Gastrocnemius medialis (tissue), 4 donors: ENCODE data around the gene MAPK11.

Experiments
- POLR2A ChIP-seq, 2 donors: fragments of 450-650 bp; IDR thresholded peaks; one replicate each; pipeline ENCODE4 v1.6.1; 2017; ENCODE audit warnings: antibody characterized with exemption in 2 of 2, mild to moderate bottlenecking in 2 of 2, moderate library complexity in 2 of 2
- TF ChIP-seq, protein P1 (sequence below), 5 experiments: fragments of 450-650 bp in 3 of 5; fragments of 200-600 bp in 2 of 5; sonication (generic) in 2 of 5; IDR thresholded peaks in 4 of 5; conservative IDR thresholded peaks in 1 of 5; 1 replicate in 4 of 5; 2 replicates in 1 of 5; pipeline ENCODE4 v1.5.1; 2016 to 2019; ENCODE audit warnings: antibody characterized with exemption in 5 of 5, mild to moderate bottlenecking in 3 of 5, moderate library complexity in 3 of 5

DNA sequence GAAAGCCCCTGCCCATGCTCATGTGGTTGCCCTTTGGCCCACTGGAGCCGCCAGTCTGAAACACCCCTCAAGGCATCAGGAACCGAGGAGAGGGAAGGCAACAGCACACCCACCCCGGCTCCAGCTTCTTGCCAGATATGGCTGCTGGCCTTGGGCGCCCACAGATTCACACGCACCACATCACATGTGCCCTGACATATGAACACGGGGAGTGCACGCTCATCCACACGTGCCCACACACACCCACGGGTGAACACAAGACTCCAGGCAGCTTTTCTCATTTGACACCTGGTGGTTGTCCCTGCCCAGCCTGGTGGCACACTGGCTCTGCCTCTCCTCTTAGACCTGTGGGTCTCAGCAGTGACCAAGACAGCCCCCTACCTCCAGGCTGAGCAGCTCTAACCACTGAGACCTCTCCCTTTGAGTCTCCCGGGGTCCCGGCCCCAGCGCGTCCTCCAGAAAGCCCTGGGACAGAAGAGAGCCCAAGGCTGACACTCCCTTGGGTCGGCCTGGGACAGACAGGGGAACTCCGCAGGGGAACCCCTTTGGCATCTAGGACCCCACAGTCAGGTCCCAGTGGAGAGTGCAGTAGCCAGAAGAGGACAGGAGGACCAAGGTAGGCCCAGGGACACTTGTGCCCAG lies 6.0 kb downstream of the MAPK11 start:
- TF ChIP-seq, protein P1, sequence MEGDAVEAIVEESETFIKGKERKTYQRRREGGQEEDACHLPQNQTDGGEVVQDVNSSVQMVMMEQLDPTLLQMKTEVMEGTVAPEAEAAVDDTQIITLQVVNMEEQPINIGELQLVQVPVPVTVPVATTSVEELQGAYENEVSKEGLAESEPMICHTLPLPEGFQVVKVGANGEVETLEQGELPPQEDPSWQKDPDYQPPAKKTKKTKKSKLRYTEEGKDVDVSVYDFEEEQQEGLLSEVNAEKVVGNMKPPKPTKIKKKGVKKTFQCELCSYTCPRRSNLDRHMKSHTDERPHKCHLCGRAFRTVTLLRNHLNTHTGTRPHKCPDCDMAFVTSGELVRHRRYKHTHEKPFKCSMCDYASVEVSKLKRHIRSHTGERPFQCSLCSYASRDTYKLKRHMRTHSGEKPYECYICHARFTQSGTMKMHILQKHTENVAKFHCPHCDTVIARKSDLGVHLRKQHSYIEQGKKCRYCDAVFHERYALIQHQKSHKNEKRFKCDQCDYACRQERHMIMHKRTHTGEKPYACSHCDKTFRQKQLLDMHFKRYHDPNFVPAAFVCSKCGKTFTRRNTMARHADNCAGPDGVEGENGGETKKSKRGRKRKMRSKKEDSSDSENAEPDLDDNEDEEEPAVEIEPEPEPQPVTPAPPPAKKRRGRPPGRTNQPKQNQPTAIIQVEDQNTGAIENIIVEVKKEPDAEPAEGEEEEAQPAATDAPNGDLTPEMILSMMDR (IDR thresholded peaks at IDR 0.05 in 4 of 5, conservative IDR thresholded peaks at IDR 0.05 in 1 of 5) = no peak
- no peak for TF ChIP-seq POLR2A (IDR thresholded peaks at IDR 0.05)
